Activated CD4-positive, alpha-beta memory T cell treated with anti-CD3 and anti-CD28 coated beads for 36 hours (primary cell): ENCODE measurements around the gene TBC1D2B. TPM values are rescaled to one million over a fixed set of nuclear protein-coding genes. Genes with fewer than 3 reads are reported as not detected.
A peak's percentile ranks its signal among the peaks of the same experiment; 100 is the strongest.
"Not testable (repeated sequence)": the region's sequence is repeated elsewhere in the genome, so short reads cannot be mapped to it uniquely, and the experiment has no call there.

ENCODE experiments used
- CTCF ChIA-PET: fragments of 350-600 bp; sonication (Branson Sonifier 250); formaldehyde crosslinking; loops from one replicate; lab custom pipeline; 2021; ENCODE audit warnings: antibody characterized with exemption, inconsistent platforms; lab: Charles Lee
- POLR2A ChIA-PET: fragments of 350-600 bp; sonication (Branson Sonifier 250); formaldehyde crosslinking; loops from one replicate; lab custom pipeline; 2021; ENCODE audit warnings: antibody characterized with exemption; lab: Charles Lee
- DNase-seq: peaks from one replicate; pipeline ENCODE4 v3.0.0-alpha.2; 2020
- H3K27ac Mint-ChIP-seq: one replicate; pipeline ENCODE4 v1.8.0; 2021; ENCODE audit warnings: mixed read lengths
- H3K27me3 Mint-ChIP-seq: one replicate; pipeline ENCODE4 v1.8.0; 2021; ENCODE audit warnings: mixed read lengths
- H3K36me3 Mint-ChIP-seq: one replicate; pipeline ENCODE4 v1.8.0; 2021; ENCODE audit warnings: mixed read lengths
- H3K4me1 Mint-ChIP-seq: one replicate; pipeline ENCODE4 v1.8.0; 2021; ENCODE audit warnings: low read depth, mixed read lengths
- H3K4me3 Mint-ChIP-seq: one replicate; pipeline ENCODE4 v1.8.0; 2021; ENCODE audit warnings: mild to moderate bottlenecking, mixed read lengths
- H3K9me3 Mint-ChIP-seq: one replicate; pipeline ENCODE4 v1.8.0; 2021; ENCODE audit warnings: mixed read lengths
- intact Hi-C: fragments of 100-400 bp; cut with micrococcal nuclease; formaldehyde crosslinking; loops from one replicate; pipeline ENCODE4 v1.15.1; 2023
- total RNA-seq, 2 experiments: library from RNA; stranded (reverse); gene quantifications; one replicate each; pipeline ENCODE4 v1.2.3, GENCODE V29; 2021

Gene TBC1D2B
- total RNA-seq, 2 experiments from 2014 or later: 47.9 to 57.8 TPM

GRCh38 chr15:77964193-77964592 lies 113.3 kb downstream of the TBC1D2B start:
- ChIA-PET POLR2A (no interaction called here), CTCF (interaction anchor here (1.0 to 5.7 kb wide), 5 partner anchors 54 to 149 kb away, joined by 3 to 140 read pairs (median 6); no protein-coding TSS in a partner anchor)
- Mint-ChIP-seq H3K4me3 (no peak overlapping the region), H3K4me1 (peaks cover 2% of the 10 kb centered on the region), H3K27me3 (peaks cover 3% of the 10 kb centered on the region), H3K27ac (no peak overlapping the region), H3K36me3 (no peaks in the 10 kb centered on the region), H3K9me3 (peaks cover 4% of the 10 kb centered on the region)
- intact Hi-C loops: no loop called here
- no peak for DNase-seq

- CTCF ChIA-PET: interaction anchor here (0.6 to 4.0 kb wide), 38 partner anchors 9 to 351 kb away, joined by 3 to 111 read pairs (median 4); no protein-coding TSS in a partner anchor
- Mint-ChIP-seq H3K4me3 (peak overlapping the region; percentile 30), H3K9me3 (no peaks in the 10 kb centered on the region), H3K27me3 (peaks cover 8% of the 10 kb centered on the region), H3K4me1 (peaks cover 7% of the 10 kb centered on the region), H3K27ac (no peak overlapping the region), H3K36me3 (no peaks in the 10 kb centered on the region)
- intact Hi-C loops: loop anchor here (1.0 to 10.0 kb wide), 5 partner anchors 55 to 282 kb away; no protein-coding TSS in a partner anchor
- POLR2A ChIA-PET: interaction anchor here (0.6 to 1.1 kb wide), 3 partner anchors 51 to 340 kb away, joined by 3 to 5 read pairs (median 3); partner anchors contain the start of gene SKIC8
- peak; percentile 87 for DNase-seq
These were observed 118.1 kb downstream of the TBC1D2B start for GRCh38 chr15:77959432-77959879.

- intact Hi-C loops: loop anchor here (1.0 to 10.0 kb wide), 5 partner anchors 54 to 282 kb away; no protein-coding TSS in a partner anchor
- CTCF ChIA-PET: interaction anchor here (0.7 to 4.0 kb wide), 37 partner anchors 9 to 352 kb away, joined by 3 to 111 read pairs (median 4); partner anchors contain the start of genes CIB2 and SKIC8
- DNase-seq, H3K27me3 Mint-ChIP-seq, H3K9me3 Mint-ChIP-seq, H3K27ac Mint-ChIP-seq, H3K36me3 Mint-ChIP-seq, H3K4me3 Mint-ChIP-seq: not testable (repeated sequence)
- H3K4me1 Mint-ChIP-seq: peaks cover 12% of the 10 kb centered on the region
- POLR2A ChIA-PET: interaction anchor here (0.6 to 1.1 kb wide), 2 partner anchors 149 to 341 kb away, joined by 3 to 5 read pairs; partner anchors contain the start of gene SKIC8
These were observed 118.6 kb downstream of the TBC1D2B start for GRCh38 chr15:77958716-77959431.

GRCh38 chr15:77958021-77958420 lies 119.5 kb downstream of the TBC1D2B start:
- intact Hi-C loops: loop anchor here (2.0 to 10.0 kb wide), 4 partner anchors 53 to 237 kb away; no protein-coding TSS in a partner anchor
- POLR2A ChIA-PET, H3K27me3 Mint-ChIP-seq, H3K4me3 Mint-ChIP-seq, H3K36me3 Mint-ChIP-seq, H3K9me3 Mint-ChIP-seq, DNase-seq: not testable (repeated sequence)
- Mint-ChIP-seq H3K27ac (peak overlapping the region; percentile 45), H3K4me1 (peaks cover 15% of the 10 kb centered on the region)
- CTCF ChIA-PET: interaction anchor here (0.9 to 4.0 kb wide), 7 partner anchors 40 to 342 kb away, joined by 3 to 111 read pairs (median 6); partner anchors contain the start of gene SKIC8

GRCh38 chr15:77953926-77954325 lies 123.6 kb downstream of the TBC1D2B start:
- POLR2A ChIA-PET: interaction anchor here (0.8 kb wide), 1 partner anchor 154 kb away, joined by 3 read pairs; no protein-coding TSS in a partner anchor
- H3K9me3 Mint-ChIP-seq, H3K27me3 Mint-ChIP-seq, H3K36me3 Mint-ChIP-seq: not testable (repeated sequence)
- intact Hi-C loops: loop anchor here (10.0 kb wide), 2 partner anchors 49 to 81 kb away; no protein-coding TSS in a partner anchor
- Mint-ChIP-seq H3K4me3 (peak overlapping the region; percentile 2), H3K4me1 (peaks cover 13% of the 10 kb centered on the region), H3K27ac (peak overlapping the region; percentile 14)
- peak; percentile 71 for DNase-seq
- CTCF ChIA-PET: interaction anchor here (0.6 to 1.9 kb wide), 5 partner anchors 12 to 242 kb away, joined by 3 to 8 read pairs (median 4); no protein-coding TSS in a partner anchor

GRCh38 chr15:77952928-77953446 lies 124.5 kb downstream of the TBC1D2B start:
- CTCF ChIA-PET: interaction anchor here (1.7 kb wide), 1 partner anchor 155 kb away, joined by 8 read pairs; no protein-coding TSS in a partner anchor
- peak; percentile 38 for DNase-seq

GRCh38 chr15:77951105-77951786 lies 126.3 kb downstream of the TBC1D2B start:
- H3K9me3 Mint-ChIP-seq, CTCF ChIA-PET, DNase-seq, H3K27ac Mint-ChIP-seq, H3K4me3 Mint-ChIP-seq, POLR2A ChIA-PET, H3K36me3 Mint-ChIP-seq, H3K27me3 Mint-ChIP-seq: not testable (repeated sequence)
- intact Hi-C loops: loop anchor here (10.0 kb wide), 2 partner anchors 46 to 84 kb away; no protein-coding TSS in a partner anchor
- H3K4me1 Mint-ChIP-seq: peaks cover 13% of the 10 kb centered on the region

More at GRCh38 chr15:77952928-77953446, 124.5 kb downstream of the TBC1D2B start:
- H3K36me3 Mint-ChIP-seq, H3K27me3 Mint-ChIP-seq, POLR2A ChIA-PET, H3K27ac Mint-ChIP-seq, H3K9me3 Mint-ChIP-seq, H3K4me3 Mint-ChIP-seq: not testable (repeated sequence)
- peaks cover 13% of the 10 kb centered on the region for H3K4me1 Mint-ChIP-seq
- intact Hi-C loops: loop anchor here (10.0 kb wide), 2 partner anchors 48 to 82 kb away; no protein-coding TSS in a partner anchor

GRCh38 chr15:77950470-77950869 lies 127.0 kb downstream of the TBC1D2B start:
- H3K4me3 Mint-ChIP-seq, H3K27me3 Mint-ChIP-seq, H3K9me3 Mint-ChIP-seq, POLR2A ChIA-PET, CTCF ChIA-PET, H3K27ac Mint-ChIP-seq, H3K36me3 Mint-ChIP-seq, DNase-seq: not testable (repeated sequence)
- intact Hi-C loops: loop anchor here (10.0 kb wide), 2 partner anchors 46 to 84 kb away; no protein-coding TSS in a partner anchor
- peaks cover 13% of the 10 kb centered on the region for H3K4me1 Mint-ChIP-seq

- intact Hi-C loops: no loop called here
- no peak overlapping the region for H3K27ac Mint-ChIP-seq
- H3K4me1 Mint-ChIP-seq: peaks cover 14% of the 10 kb centered on the region
- ChIA-PET POLR2A (no interaction called here), CTCF (interaction anchor here (3.3 kb wide), 1 partner anchor 36 kb away, joined by 18 read pairs; no protein-coding TSS in a partner anchor)
- no peak for DNase-seq
- H3K27me3 Mint-ChIP-seq: peaks cover 2% of the 10 kb centered on the region
- H3K9me3 Mint-ChIP-seq: no peaks in the 10 kb centered on the region
- H3K36me3 Mint-ChIP-seq: no peaks in the 10 kb centered on the region
- H3K4me3 Mint-ChIP-seq: no peak overlapping the region
These were observed 131.9 kb downstream of the TBC1D2B start for GRCh38 chr15:77945566-77945965.
